NCI-H2227 treated with DMSO at 0.1 percent for 48 hours (cell line): ENCODE data around the gene TCERG1L.

ENCODE experiments used
- DNase-seq: peaks from one replicate; lab custom pipeline; 2025; lab: John Stamatoyannopoulos, UW

Gene TCERG1L

DNA sequence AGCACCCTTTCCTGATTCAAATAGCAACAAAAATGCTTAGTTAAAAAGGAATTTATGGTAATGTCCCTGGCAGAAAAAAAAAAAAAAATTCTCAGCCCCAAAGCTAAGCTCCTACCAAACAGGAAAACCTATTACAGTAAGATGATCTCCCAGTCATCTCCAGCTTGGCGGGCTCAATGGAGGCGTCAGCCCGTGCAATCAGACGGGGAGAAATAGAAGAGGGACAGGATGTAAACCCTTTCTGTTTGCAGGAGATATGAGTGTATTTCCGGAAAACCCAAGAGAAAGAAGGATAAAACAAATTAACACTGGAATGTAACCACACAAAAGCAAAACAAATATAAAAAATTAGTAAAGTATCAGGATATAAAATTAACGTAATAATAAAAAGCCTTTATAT is 242.8 kb downstream of the TCERG1L start:
- DNase-seq, result no peak

GRCh38 chr10:131068311-131068710 is 243.2 kb downstream of the TCERG1L start:
- no peak for DNase-seq

DNA sequence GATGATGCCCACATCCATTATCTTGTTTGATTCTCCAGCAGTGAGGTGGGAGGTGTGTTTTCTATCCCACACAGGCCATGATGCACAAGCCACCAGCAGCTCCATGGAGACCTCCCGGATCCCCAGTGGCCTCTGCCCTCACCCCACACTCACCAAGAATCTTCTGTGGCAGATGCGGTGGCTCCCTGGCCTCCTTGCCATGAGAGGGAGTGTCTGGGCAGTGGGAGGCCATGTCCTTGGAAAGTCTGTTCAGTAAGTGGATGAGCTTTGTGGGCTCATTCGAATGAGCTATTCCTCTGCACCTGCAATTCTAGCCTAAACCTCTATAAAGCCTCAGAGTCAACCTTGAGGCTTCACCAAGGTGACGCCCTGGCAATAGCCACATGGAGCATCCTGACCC is 243.8 kb downstream of the TCERG1L start:
- no peak for DNase-seq

DNA sequence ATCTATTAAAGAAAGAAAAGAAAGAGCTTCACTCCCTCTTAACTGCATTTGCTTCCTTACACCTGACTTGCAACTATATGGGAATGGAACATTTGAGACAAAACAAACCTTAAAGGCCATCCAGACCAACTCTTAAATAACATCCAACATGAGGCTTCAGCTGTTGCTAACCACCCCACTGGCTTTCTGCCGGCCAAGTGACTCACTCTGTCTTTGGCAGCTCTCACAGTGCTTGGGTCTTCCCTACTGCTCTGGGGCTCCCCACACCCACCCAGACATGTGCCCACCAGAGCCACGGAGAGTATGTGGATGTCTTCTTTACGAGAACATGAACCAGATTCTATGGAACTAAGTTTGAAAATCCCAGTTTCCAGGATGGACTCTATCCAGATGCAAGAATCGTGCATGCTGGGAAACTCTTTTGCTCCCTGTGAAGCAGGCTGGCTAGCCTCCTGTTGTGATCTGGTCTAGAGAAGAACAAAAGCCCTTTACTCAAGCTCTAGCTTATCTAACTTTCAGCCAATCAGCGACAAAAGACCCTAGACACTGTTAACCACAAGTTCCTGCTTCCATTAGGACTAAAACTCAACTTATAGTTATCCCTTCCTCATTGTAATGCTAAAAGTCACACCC is 245.7 kb downstream of the TCERG1L start:
- no peak for DNase-seq

GRCh38 chr10:131063311-131063710 is 248.2 kb downstream of the TCERG1L start:
- DNase-seq, result no peak

DNA sequence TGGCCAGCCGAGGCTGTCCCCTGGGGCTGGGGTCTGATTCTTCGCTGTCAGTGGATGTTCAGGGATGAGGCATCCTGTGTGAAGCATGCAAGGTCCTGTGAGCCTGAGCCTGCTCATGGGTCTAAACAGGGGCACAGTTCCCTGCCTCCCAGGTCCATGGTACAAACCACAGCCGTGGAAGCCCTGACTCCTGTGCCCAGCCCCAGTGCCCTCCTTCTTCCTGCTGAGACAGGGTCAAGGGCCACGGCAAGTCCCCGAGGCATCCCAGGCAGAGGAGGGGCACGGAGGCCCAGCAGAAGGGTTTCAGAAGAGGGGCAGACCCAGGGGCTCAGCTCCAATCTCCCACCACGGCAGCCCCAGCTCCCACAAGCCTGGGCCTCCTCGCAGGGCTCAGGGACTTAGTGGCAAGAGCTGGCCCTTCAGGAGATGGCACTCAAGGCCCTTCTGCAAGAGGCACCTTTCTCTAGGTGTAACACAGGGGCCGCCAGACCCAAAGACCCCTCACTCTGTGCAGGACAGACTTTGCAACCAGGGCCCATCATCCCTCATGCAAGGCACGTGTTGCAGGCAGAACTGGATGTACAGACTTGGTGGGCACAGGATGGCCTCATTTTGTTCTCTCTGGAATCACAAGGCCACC is 248.8 kb downstream of the TCERG1L start:
- no peak for DNase-seq

DNA sequence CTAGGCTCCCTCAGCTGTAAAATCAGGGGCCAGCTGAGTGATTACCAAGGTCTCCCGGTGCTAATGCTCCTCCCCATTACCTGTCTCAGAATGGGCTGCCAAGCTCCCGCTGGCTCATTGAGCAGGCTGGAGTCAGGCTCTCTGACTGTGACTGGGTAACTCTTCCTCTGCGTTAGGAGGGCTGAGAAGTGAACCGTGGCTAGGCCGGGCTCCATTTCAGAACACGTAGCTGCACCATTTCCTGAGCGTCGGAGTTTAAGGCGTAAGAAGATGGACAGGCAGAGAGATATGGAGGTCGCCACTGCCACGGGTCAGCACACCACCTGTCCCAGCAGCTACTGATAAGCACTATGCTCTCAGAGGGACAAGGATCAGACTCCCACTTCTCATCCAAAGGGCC is 250.3 kb downstream of the TCERG1L start:
- DNase-seq, result no peak

DNA sequence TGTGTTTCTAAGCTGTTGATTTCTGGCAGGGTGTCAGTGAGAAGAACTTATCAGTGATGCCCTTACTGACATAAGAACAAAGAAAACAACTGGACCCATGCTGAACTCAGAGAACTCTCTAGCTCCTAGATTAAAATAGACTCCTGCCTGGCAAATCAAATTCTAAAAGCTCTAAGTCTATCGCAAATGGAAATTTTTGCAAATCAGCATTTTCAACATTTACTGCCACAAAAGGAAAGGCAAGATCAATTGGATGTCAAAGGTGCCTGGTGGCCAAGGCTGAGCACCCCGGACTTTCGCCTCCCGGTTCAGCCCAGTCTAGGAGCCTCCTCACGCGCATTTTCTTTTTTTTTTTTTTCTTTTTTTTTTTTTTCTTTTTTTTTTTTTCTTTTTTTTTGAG is 251.6 kb downstream of the TCERG1L start:
- DNase-seq, result no peak

DNA sequence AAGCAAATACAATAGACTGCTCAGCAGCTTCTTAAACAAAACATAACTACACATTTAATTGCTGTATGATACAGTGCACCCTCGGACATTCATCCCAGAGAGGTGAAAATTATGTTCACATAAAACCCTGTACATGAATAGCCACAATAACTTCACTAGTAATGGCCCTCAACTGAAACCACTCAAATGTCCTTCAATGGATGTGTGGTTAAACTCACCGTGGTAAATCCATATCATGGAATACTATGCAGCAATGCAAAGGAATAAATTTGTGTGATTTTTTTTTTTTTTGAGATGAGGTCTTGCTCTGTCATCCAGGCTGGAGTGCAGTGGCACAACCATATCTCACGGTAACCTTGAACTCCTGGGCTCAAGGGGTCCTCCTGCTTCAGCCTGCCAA is 252.7 kb downstream of the TCERG1L start:
- DNase-seq, result no peak

DNA sequence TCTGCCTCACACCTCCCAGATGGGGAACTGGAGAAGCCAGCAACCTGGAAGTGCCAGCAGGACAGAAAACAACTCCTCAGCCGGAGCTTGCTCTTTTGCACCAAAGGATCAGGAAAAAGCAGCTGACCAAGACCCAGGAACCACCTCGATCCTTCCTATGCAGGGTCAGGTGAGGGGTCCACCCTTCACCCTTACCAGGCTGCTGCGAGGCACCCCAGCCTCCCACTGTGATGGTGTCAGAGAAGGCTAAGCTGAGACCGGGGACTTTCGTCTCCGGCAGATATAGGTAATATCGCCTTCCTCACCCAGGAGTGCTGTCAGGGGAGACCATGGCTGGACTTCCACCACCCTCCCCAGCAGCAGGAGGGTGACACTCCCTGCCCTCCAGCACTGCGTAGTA is 254.7 kb downstream of the TCERG1L start:
- no peak for DNase-seq

DNA sequence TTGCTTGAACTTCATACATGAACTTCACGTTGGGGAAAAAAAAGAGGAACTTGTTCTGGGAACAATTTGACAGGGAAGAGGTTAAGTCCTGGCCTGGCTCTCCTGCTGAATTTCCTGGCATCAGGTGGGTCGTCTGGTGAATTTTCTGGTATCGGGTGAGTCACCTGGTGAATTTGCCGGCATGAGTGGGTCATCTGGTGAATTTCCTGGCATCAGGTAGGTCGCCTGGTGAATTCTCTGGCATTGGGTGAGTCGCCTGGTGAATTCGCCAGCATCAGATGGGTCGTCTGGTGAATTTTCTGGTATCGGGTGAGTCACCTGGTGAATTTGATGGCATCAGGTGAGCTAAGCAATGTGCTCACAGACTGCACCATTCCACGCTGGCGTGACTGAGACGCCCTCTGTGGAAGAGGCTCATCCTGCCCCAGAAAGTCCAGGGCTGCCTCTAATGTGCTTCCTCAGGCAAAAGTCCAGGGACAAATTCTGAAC is 255.4 kb downstream of the TCERG1L start:
- DNase-seq, result no peak

DNA sequence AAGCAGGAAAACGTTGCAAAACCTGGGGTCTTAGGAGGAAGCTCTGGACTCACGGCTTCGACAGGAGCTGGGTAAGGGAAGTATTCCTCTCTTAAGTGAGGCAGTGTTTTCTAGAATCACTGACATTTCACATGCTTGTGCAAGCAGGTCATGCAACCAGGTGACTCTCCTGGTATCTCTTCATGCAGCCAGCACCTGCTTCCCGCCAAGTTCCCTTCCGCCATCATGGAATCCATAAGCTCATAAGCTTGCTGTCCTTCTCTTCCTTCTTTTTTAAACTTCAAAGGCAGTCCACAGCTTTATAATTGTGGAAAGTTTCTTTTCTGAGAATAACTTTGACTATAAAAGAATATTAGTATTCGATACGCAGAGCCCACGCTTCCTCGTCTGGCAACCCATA is 256.1 kb downstream of the TCERG1L start:
- no peak for DNase-seq

GRCh38 chr10:131053192-131053591 is 258.3 kb downstream of the TCERG1L start:
- DNase-seq, result no peak

DNA sequence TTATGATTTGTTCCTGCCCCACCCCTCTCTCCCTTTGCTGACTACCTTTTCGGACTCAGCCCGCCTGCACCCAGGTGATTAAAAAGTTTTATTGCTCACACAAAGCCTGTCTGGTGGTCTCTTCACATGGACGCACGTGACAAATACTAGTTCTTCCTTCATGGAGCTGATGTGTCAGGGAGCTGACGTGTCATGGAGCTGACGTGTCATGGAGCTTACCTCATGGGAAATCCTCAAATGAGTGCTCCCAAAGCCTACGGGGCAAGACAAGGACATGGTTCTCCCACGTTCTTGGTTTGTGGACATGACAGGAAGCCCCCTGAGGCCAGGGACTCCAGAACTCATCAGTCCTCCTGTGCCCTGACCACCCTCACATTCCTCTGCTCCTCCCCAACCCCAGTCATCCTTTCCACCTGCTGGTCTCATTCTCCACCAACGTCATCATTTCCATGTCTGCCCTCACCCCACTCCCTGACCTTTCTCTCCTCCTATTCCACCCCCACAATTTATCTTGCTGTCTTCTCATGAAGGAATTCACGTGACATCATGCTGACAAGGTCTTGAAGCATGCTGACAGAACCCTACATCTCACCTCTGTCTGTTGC is 261.3 kb downstream of the TCERG1L start:
- no peak for DNase-seq

DNA sequence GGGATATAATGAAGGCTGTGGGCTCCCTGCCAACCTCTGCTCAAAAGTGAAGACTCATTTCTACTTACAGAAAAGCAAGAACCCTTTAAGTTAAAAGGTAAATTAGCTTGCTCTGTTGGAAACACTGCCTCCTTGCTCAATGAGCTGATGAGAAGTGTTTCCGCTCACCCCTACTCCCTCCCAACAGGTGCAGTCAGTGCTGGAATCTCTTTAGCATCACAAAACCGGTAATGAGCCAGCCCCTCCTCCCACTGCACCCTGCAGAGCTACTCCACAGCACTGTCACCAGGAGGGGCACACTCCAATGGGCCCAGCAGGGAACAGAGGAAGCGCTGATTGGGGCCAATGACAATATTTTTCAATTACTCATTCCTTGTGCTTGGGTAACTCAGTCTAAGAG is 262.5 kb downstream of the TCERG1L start:
- no peak for DNase-seq

- DNase-seq, result no peak
Measured at GRCh38 chr10:131048606-131049005, 262.9 kb downstream of the TCERG1L start.

GRCh38 chr10:131047501-131047900 is 264.0 kb downstream of the TCERG1L start:
- no peak for DNase-seq

DNA sequence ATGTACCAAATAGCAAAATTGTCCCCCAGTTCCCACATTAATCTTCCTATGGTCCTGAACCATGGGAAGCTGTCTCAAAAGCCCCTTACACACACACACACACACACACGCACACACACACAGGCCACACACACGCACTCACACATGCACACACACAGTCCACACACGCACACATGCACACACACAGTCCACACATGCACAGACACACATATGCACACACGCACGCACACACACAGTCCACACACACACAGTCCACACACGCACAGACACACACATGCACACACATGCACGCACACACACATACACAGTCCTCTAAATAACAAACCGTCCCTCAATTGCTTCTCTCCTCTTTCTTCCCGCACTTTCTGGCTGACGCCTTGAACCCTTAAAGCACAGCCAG is 265.3 kb downstream of the TCERG1L start:
- DNase-seq, result no peak

- no peak for DNase-seq
Measured at GRCh38 chr10:131044379-131045111, 267.0 kb downstream of the TCERG1L start.

DNA sequence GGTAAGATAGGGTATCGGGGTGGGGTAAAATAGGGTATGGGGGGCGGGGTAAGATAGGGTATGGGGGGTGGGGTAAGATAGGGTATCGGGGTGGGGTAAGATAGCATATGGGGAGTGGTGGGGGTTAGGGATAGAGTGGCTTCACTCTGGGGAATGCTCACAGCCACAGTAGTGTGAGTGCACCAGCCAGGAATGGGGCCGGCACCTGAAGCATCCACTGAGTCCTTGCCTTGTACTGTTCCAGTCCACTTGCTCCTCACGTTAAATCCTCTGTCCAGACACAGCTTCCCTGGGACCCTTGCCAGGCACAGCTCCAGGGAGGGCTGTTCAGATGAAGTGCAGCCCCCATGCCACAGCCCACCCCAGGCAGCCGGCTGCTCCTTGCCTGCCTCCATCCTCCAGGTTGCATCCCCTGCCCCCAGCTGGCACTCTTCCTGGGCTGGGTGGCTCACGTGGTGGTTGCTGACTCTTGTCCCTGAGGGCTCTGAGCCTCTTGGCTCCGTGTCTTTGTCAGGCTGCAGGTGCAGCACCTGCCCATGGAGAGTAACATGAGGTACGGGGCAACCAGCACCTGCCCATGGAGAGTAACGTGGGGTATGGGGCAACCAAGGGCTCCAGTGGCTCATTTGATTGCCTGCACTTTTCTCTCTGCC is 268.4 kb downstream of the TCERG1L start:
- DNase-seq, result no peak
